Uterus (tissue), 2 donors: ENCODE measurements around the gene PLSCR5.

ENCODE experiments used
- POLR2A ChIP-seq, 2 donors: fragments of 450-650 bp; IDR thresholded peaks; one replicate each; pipeline ENCODE4 v1.6.1; 2016; ENCODE audit warnings: antibody characterized with exemption in 2 of 2, mild to moderate bottlenecking in 1 of 2, moderate library complexity in 1 of 2
- TF ChIP-seq, protein P1 (sequence below), 4 experiments: fragments of 200-600 bp in 2 of 4; fragments of 450-650 bp in 2 of 4; sonication (generic) in 2 of 4; IDR thresholded peaks; one replicate each; pipeline ENCODE4 v1.5.1; 2016 to 2019; ENCODE audit warnings: antibody characterized with exemption in 4 of 4, mild to moderate bottlenecking in 2 of 4, moderate library complexity in 1 of 4

DNA sequence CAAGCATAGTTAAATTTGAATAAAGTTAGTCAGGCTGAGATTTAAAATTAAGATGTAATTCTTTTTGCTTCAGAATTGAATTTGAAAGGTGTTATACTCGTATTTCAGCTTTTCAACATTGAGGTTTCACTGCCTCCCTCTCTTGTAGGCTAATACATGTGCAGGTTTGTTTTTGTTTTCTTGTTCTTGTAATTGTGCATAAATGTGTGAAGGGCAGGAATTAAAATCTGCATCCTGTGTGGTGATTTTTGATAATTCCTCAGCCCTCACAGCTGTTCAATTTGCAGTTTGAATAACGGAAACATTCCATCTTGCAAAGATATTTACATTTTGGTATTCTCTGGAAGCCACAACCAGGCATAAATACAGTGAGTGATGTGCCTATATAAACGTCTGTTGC lies 35.8 kb downstream of the PLSCR5 start:
- TF ChIP-seq POLR2A (IDR thresholded peaks at IDR 0.05): no peak
- TF ChIP-seq, protein P1, sequence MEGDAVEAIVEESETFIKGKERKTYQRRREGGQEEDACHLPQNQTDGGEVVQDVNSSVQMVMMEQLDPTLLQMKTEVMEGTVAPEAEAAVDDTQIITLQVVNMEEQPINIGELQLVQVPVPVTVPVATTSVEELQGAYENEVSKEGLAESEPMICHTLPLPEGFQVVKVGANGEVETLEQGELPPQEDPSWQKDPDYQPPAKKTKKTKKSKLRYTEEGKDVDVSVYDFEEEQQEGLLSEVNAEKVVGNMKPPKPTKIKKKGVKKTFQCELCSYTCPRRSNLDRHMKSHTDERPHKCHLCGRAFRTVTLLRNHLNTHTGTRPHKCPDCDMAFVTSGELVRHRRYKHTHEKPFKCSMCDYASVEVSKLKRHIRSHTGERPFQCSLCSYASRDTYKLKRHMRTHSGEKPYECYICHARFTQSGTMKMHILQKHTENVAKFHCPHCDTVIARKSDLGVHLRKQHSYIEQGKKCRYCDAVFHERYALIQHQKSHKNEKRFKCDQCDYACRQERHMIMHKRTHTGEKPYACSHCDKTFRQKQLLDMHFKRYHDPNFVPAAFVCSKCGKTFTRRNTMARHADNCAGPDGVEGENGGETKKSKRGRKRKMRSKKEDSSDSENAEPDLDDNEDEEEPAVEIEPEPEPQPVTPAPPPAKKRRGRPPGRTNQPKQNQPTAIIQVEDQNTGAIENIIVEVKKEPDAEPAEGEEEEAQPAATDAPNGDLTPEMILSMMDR (IDR thresholded peaks at IDR 0.05): no peak
